Activated CD8-positive, alpha-beta memory T cell treated with anti-CD3 and anti-CD28 coated beads, Interleukin-2, amount 50 U/mL, for 4 hours (primary cell): ENCODE measurements around the gene SAT2.
A peak's percentile ranks its signal among the peaks of the same experiment; 100 is the strongest.

ENCODE experiments used
- DNase-seq: peaks from one replicate; pipeline ENCODE4 v3.0.0-alpha.2; 2020

The SAT2 gene

DNA sequence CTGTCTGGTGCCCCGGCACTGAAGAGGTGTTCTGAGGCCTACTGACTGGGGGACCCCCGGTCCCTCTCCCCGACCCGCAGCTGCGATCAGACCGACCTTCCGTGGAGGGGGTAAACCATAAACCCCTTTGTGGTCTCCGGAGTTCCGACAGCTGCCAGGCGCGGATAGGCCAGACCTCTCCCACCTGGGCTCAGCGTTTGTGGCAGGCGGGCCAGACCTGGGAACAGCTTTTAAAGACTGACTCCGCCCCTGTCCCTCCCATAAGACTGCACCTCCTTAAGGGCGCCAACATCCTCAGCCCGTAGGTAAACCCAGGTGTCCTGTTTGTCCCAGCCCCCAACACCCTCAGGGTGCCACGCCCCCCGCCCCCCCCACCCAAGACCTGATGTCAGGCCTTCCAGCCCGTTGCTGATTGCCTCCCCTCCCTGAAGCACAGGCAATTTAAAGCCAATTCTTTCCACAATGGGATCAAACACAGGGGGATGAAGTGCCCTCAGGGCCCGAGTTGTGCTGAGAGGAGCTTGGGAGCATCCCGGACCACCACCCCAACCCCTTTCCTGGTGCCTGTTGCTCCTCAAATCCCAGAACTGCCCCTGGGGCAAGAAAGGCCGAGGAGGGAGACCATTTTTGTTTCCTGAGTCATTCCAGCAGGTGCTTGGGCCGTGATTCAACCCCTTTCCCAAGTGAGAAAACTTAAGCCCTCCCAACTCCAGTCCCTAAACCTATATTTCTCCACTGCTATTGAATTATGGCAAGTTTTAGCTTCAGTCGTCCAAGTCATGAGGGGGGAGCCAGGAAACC is 37.5 kb downstream of the SAT2 start, which contains the start of gene SOX15:
SOX15 (minus strand) TSS at position 204 of the 801 bp plus-strand sequence. CDS start 418 bp downstream, outside the sequence.
- no peak for DNase-seq

- DNase-seq: peak; percentile 73
Observed at GRCh38 chr17:7589204-7589868, 38.3 kb downstream of the SAT2 start.

GRCh38 chr17:7588553-7589203 is 38.9 kb downstream of the SAT2 start:
- DNase-seq: no peak

DNA sequence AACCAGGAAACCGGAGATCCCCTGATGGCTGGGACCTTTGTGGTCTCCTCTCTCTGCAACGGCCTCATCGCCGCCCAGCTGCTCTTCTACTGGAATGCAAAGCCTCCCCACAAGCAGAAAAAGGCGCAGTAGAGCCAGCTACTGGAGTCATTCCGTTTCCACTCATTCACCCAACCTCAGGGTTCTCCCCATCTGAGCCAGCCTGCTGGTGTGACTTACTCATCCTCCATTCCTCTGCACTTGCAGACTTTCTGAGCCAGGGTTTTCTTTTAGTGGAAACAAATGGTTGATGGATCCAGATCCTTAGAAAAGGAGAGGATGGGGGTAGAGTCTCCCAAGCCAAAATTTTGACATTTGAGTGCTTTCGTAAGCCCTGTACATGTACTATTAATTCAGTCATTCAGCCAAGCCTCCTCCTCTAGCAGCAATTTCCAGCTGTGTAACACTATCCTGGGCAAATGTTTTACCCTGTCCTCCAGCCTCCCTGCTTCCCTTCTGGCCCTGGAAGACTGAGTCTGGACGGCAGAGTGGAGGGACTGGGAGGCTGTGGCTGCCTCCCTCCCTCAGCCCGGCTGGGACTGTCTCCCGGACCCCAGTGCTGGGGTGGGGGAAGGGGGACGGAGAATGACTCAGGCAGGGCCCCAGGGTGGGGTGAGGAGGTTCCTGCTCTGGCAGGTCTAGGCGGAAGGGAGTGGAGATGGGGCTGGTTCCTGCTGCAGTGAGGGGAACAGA is 40.0 kb downstream of the SAT2 start:
- DNase-seq: no peak

DNA sequence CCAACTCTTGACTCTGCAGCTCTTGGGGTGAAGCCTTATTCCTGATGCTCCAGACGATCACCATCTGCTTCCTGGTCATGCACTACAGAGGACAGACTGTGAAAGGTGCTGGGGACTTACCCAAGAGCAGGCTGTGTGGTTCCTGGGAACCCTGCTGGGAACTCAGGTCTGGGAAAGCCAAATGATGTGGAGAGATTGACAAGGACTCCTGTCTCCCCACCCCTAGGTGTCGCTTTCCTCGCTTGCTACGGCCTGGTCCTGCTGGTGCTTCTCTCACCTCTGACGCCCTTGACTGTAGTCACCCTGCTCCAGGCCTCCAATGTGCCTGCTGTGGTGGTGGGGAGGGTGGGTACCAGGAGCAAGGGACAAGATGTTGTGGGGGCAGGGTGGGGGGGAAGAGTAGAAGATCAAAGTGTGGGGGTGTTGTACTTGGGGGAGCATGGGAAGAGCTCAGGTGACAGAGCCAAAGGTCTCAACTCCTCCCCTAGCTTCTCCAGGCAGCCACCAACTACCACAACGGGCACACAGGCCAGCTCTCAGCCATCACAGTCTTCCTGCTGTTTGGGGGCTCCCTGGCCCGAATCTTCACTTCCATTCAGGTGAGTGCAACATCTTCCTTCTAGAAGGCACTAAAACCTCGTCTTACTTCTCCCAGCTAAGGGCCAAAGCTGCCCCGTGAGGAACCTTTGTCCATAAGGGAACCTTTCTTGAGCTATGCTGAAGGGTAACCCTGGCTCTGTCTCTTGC is 40.8 kb downstream of the SAT2 start:
- DNase-seq: no peak

GRCh38 chr17:7583253-7584109 is 44.1 kb downstream of the SAT2 start, which contains the start of gene MPDU1:
TSS of gene MPDU1 (plus strand) at chr17:7583852. CDS start at chr17:7583863, 11 bp downstream.
- DNase-seq: peak; percentile 93

DNA sequence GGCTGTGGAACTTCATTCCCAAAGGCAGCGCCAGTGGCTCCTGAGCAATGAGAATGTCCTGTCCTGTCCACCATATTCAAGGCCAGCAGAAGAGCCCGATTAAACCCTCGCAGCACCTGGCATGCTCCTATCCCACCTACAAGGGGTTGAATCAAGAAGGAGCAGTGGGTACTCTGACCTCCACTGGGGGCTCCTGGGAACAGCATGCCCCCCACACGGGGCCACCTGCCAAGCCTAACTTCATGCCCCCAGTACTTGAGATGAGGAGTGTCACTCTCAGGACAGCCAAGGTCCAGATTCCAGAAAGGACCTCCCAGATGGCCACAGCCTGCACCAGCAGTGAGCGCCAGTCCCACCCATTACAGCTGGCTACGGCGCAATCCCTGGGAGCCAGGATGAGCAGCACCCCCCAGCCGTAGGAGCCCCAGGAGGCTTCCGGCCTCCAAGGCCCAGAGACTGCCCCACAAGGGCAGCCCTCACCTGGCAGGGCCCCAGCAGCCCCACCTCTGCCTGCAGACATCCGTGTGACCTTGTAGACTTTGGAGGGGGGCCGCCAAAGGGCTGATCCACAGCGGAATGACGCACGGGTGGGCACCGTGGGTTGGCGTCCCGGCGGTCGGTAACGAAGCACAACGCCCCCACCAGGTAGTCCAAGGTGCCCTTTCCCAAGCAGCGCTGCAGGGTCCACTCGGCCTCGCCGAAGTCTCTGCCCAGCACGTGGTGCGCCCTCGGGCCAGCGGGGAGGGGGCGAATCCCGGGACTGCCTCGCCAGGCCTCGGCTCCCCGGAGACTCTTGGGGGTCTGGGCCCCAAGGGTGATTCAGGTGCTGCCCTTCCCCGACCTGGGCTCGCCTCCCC is 45.0 kb downstream of the SAT2 start:
- DNase-seq: no peak

DNA sequence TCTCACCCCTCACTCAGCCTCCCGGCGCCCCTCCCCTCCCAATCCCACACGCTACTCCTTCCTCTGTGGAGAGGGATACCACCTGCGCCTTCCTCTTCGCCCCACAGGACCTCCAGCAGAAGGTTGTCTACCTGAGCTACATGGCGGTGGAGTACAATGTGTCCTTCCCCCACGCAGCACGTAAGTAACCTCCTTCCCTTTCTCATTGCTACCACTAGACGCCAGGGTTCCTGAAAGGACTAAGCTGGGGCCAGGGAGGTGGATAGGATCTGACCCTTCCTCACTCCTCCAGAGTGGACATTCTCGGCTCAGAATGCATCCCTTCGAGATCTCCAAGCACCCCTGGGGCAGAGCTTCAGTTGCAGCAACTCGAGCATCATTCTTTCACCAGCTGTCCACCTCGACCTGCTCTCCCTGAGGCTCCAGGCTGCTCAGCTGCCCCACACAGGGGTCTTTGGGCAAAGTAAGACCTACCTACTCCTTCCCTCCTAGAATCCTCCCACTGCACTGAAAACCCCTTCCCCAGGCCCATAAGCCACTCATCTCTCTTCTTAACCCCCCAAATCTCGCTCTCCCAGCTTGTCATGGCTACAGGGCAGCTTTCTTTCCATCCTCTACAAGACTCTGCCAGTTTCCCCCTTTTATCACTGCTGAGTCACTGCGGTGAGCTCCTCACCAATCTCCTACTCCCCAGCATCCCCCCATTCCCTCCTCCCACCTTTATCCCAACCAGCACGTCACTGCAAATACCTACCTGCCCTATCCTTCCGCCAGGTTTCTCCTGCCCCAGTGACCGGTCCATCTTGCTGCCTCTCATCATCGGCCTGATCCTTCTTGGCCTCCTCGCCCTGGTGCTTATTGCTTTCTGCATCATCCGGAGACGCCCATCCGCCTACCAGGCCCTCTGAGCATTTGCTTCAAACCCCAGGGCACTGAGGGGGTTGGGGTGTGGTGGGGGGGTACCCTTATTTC is 46.7 kb downstream of the SAT2 start:
- DNase-seq: no peak

GRCh38 chr17:7579834-7580603 is 47.6 kb downstream of the SAT2 start:
- DNase-seq: no peak

- DNase-seq: peak; percentile 62
Observed at GRCh38 chr17:7579001-7579833, 48.4 kb downstream of the SAT2 start, which contains the start of gene CD68. TSS of gene CD68 (plus strand) at chr17:7579638. CDS start at chr17:7579678, 40 bp downstream.

DNA sequence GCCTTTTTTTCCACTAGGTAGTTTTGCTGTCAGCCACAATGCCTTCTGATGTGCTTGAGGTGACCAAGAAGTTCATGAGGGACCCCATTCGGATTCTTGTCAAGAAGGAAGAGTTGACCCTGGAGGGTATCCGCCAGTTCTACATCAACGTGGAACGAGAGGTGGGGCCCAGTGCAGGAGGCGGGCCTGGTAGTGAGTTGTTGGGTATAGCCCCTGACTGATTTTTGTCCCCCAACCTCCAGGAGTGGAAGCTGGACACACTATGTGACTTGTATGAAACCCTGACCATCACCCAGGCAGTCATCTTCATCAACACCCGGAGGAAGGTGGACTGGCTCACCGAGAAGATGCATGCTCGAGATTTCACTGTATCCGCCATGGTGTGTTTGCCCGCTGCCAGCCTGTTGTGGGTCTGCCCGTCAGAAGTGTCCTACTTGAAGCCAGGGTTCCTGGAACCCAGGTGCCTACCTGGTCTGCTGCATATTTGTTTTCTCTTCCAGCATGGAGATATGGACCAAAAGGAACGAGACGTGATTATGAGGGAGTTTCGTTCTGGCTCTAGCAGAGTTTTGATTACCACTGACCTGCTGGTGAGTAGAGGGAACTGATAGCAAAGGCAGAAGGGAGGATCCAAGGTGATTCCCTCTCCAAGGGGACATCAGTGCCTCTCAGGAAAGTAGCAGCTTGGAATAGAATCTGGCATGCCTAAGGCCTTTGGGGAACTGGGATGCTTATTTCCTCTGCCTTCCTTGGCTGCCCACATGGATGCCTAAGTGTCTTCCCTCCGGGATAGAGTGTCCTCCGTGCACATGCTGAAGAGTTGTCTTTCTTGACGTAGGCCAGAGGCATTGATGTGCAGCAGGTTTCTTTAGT is 50.1 kb downstream of the SAT2 start:
- no peak for DNase-seq

- DNase-seq: no peak
Observed at GRCh38 chr17:7576432-7576937, 51.1 kb downstream of the SAT2 start.
